Lung (tissue), 12 donors: ENCODE measurements around the gene LONP2. TPM values are rescaled to one million over a fixed set of nuclear protein-coding genes. Genes with fewer than 3 reads are reported as not detected.
A peak's percentile ranks its signal among the peaks of the same experiment; 100 is the strongest.

Experiments
- ATAC-seq: fragments of 200-7000 bp; cut with Tn5 transposase; one replicate; pipeline ENCODE4 v1.9.1; 2020; ENCODE audit warnings: moderate number of reproducible peaks; ENCODE audit not compliant: insufficient read depth, low FRiP score
- DNase-seq, 3 donors: peaks; one replicate each; pipeline ENCODE4 v3.0.0-alpha.2; 2013 to 2017
- H3K27ac ChIP-seq, 2 donors: one replicate each; pipeline ENCODE4 v1.5.1; 2013; ENCODE audit warnings: mild to moderate bottlenecking in 2 of 2, moderate library complexity in 2 of 2, control low read depth in 1 of 2, inconsistent platforms in 1 of 2, low read depth in 1 of 2, low read length in 1 of 2
- H3K27me3 ChIP-seq, 3 donors: one replicate each; pipeline ENCODE4 v1.5.1; 2013; ENCODE audit warnings: low read length in 2 of 3; ENCODE audit not compliant: control insufficient read depth in 3 of 3, insufficient read depth in 3 of 3
- H3K36me3 ChIP-seq, 4 donors: one replicate each; pipeline ENCODE4 v1.5.1; 2013; ENCODE audit warnings: low read length in 4 of 4, mild to moderate bottlenecking in 1 of 4, moderate library complexity in 1 of 4; ENCODE audit not compliant: control insufficient read depth in 4 of 4, insufficient read depth in 4 of 4
- H3K4me1 ChIP-seq, 5 donors: one replicate each; pipeline ENCODE4 v1.5.1; 2013; ENCODE audit warnings: low read length in 5 of 5, mild to moderate bottlenecking in 2 of 5, moderate library complexity in 1 of 5; ENCODE audit not compliant: control insufficient read depth in 5 of 5, insufficient read depth in 5 of 5
- H3K4me3 ChIP-seq: one replicate; pipeline ENCODE4 v1.5.1; 2013; ENCODE audit warnings: mild to moderate bottlenecking, control low read depth, moderate library complexity
- H3K9ac ChIP-seq, 2 donors: one replicate each; pipeline ENCODE4 v1.5.1; 2013; ENCODE audit warnings: low read length in 2 of 2, control low read depth in 1 of 2; ENCODE audit not compliant: insufficient read depth in 1 of 2
- H3K9me3 ChIP-seq, 4 donors: one replicate each; pipeline ENCODE4 v1.5.1; 2013; ENCODE audit warnings: low read length in 3 of 4, mild to moderate bottlenecking in 1 of 4, moderate library complexity in 1 of 4; ENCODE audit not compliant: control insufficient read depth in 4 of 4, insufficient read depth in 3 of 4
- CTCF ChIP-seq: IDR thresholded peaks from 2 replicates; pipeline ENCODE4 v1.5.1; 2012; ENCODE audit warnings: mild to moderate bottlenecking; ENCODE audit errors: control extremely low read depth, extremely low read depth
- WGBS, 2 donors: extraction: QIAGEN DNeasy Blood & Tissue Kit; methylation state at CpG; one replicate each; pipeline ENCODE4 v1.1.7; 2013; 5-methylcytosine and 5-hydroxymethylcytosine counted together
- polyA plus RNA-seq, 2 donors: library from polyadenylated mRNA; stranded (reverse); fragments of 200-250 nt; gene quantifications; one replicate each; pipeline ENCODE4 v1.2.1, GENCODE V29; 2013
- total RNA-seq, 2 donors: library from RNA; depleted of rRNA in 1 of 2; stranded (reverse); fragments of >200 nt in 1 of 2; gene quantifications; one replicate each; pipeline ENCODE4 v1.2.1, GENCODE V29; 2014 to 2021
- donor health status: control.
- donor health status: control.
- donor health status: Bipolar disorder and iron deficiency.
- donor health status: healthy.
- donor health status: DM: yes; HTN: yes; CAD: no.

LONP2 gene
- total and polyA plus RNA-seq, 4 donors = 20.7 to 81.5 (median 46.1) TPM

- H3K9me3 ChIP-seq = no peaks in the 10 kb centered on the region
- 91 to 94% methylated on average over 5 of the region's 5 CpGs for WGBS, 2 donors
- no peaks in the 10 kb centered on the region for H3K27me3 ChIP-seq
- DNase-seq (no peak), ATAC-seq (no peak)
- peaks cover 0 to 19% (median 0%) of the 10 kb centered on the region in 5 donors for H3K4me1 ChIP-seq
- TF ChIP-seq CTCF = no peak
- H3K9ac ChIP-seq = no peak overlapping the region
- peaks cover 0 to 11% (median 4%) of the 10 kb centered on the region in 4 donors for H3K36me3 ChIP-seq
- H3K4me3 ChIP-seq = no peak overlapping the region
- H3K27ac ChIP-seq = no peak overlapping the region
Observed at GRCh38 chr16:48277158-48277557, 33.1 kb downstream of the LONP2 start.

GRCh38 chr16:48279199-48279598 lies 35.1 kb downstream of the LONP2 start:
- no peaks in the 10 kb centered on the region for H3K27me3 ChIP-seq
- no peak for ATAC-seq
- H3K9ac ChIP-seq = no peak overlapping the region
- no peak overlapping the region for H3K27ac ChIP-seq
- peaks cover 0 to 36% (median 0%) of the 10 kb centered on the region in 5 donors for H3K4me1 ChIP-seq
- H3K9me3 ChIP-seq = no peaks in the 10 kb centered on the region
- WGBS, 2 donors = 77 to 88% methylated on average over 2 of the region's 2 CpGs
- H3K4me3 ChIP-seq = no peak overlapping the region
- peaks cover 0 to 11% (median 4%) of the 10 kb centered on the region in 4 donors for H3K36me3 ChIP-seq
- DNase-seq = no peak
- TF ChIP-seq CTCF = no peak

- WGBS, 2 donors = 73 to 81% methylated on average over 2 of the region's 2 CpGs
- Histone ChIP-seq H3K4me3 (no peak overlapping the region), H3K9ac (no peak overlapping the region), H3K27me3 (no peaks in the 10 kb centered on the region), H3K4me1 (peaks cover 0 to 36% (median 0%) of the 10 kb centered on the region in 5 donors), H3K27ac (no peak overlapping the region), H3K36me3 (peaks cover 0 to 19% (median 3%) of the 10 kb centered on the region in 4 donors), H3K9me3 (no peaks in the 10 kb centered on the region)
- no peak for TF ChIP-seq CTCF
- ATAC-seq (no peak), DNase-seq (no peak)
Observed at GRCh38 chr16:48280546-48280945, 36.4 kb downstream of the LONP2 start.

- no peak overlapping the region for H3K9ac ChIP-seq
- peaks cover 4 to 33% (median 15%) of the 10 kb centered on the region in 4 donors for H3K36me3 ChIP-seq
- WGBS, 2 donors = 75 to 85% methylated on average over 2 of the region's 2 CpGs
- H3K4me3 ChIP-seq = no peak overlapping the region
- TF ChIP-seq CTCF = no peak
- H3K9me3 ChIP-seq = peaks cover 4 to 7% (median 6%) of the 10 kb centered on the region in 4 donors
- no peak for ATAC-seq
- H3K4me1 ChIP-seq = peaks cover 0 to 28% (median 0%) of the 10 kb centered on the region in 5 donors
- peak overlapping the region in 1 of 2 donors; percentile 49 for H3K27ac ChIP-seq
- H3K27me3 ChIP-seq = no peaks in the 10 kb centered on the region
- no peak for DNase-seq
Observed at GRCh38 chr16:48282636-48283263, 38.6 kb downstream of the LONP2 start.
